CD14-positive monocyte (primary cell): ENCODE data around the gene KRTAP21-1. TPM values are rescaled to one million over a fixed set of nuclear protein-coding genes. Genes with fewer than 3 reads are reported as not detected.

Source experiments
- DNase-seq, 3 donors: peaks; one replicate each; pipeline ENCODE4 v3.0.0-alpha.2; 2011 to 2022
- H2AFZ ChIP-seq: 2 replicates; pipeline ENCODE4 v1.6.0; 2012; ENCODE audit warnings: mild to moderate bottlenecking, low read depth, low read length, inconsistent platforms; ENCODE audit not compliant: insufficient read depth, poor library complexity, severe bottlenecking
- H3K27ac ChIP-seq, 2 donors: 1 replicate in 1 of 2; 2 replicates in 1 of 2; pipeline ENCODE4 v1.5.1; 2012 to 2013; ENCODE audit warnings: low read length in 2 of 2, control low read depth in 1 of 2, inconsistent platforms in 1 of 2, low read depth in 1 of 2, mild to moderate bottlenecking in 1 of 2
- H3K27me3 ChIP-seq, 2 donors: one replicate each; pipeline versions ENCODE4 v1.6.0 to v1.6.1; 2011 to 2013; ENCODE audit warnings: low read length in 2 of 2; ENCODE audit not compliant: control insufficient read depth in 2 of 2, insufficient read depth in 2 of 2
- H3K36me3 ChIP-seq, 2 donors: replicated peaks in 1 of 2; 1 replicate in 1 of 2; 2 replicates in 1 of 2; pipeline versions ENCODE4 v1.5.1 to v1.6.1; 2012 to 2013; ENCODE audit warnings: low read length in 2 of 2, control low read depth in 1 of 2, inconsistent platforms in 1 of 2, mild to moderate bottlenecking in 1 of 2; ENCODE audit not compliant: insufficient read depth in 2 of 2, control insufficient read depth in 1 of 2
- H3K4me1 ChIP-seq, 2 donors: 1 replicate in 1 of 2; 2 replicates in 1 of 2; pipeline versions ENCODE4 v1.5.1 to v1.6.1; 2012 to 2013; ENCODE audit warnings: low read length in 2 of 2, control low read depth in 1 of 2, inconsistent platforms in 1 of 2, mild to moderate bottlenecking in 1 of 2, moderate library complexity in 1 of 2; ENCODE audit not compliant: insufficient read depth in 2 of 2, control insufficient read depth in 1 of 2
- H3K4me2 ChIP-seq: replicated peaks from 2 replicates; pipeline ENCODE3; 2012; ENCODE audit warnings: low read length, moderate library complexity, mild to moderate bottlenecking; ENCODE audit not compliant: poor library complexity, severe bottlenecking; ENCODE audit errors: extremely low read depth
- H3K4me3 ChIP-seq, 3 experiments: fragments of 200-600 bp in 1 of 3; sonication (generic) in 1 of 3; replicated peaks in 1 of 3; 1 replicate in 2 of 3; 2 replicates in 1 of 3; pipeline ENCODE4 v1.5.1; 2011 to 2013; ENCODE audit warnings: low read length in 3 of 3, mild to moderate bottlenecking in 3 of 3, control low read depth in 2 of 3, low read depth in 2 of 3, inconsistent platforms in 1 of 3, moderate library complexity in 1 of 3
- H3K79me2 ChIP-seq: 2 replicates; pipeline ENCODE4 v1.6.0; 2012; ENCODE audit warnings: mild to moderate bottlenecking, control low read depth, inconsistent platforms, low read length, moderate library complexity; ENCODE audit not compliant: insufficient read depth
- H3K9ac ChIP-seq: 2 replicates; pipeline ENCODE4 v1.6.0; 2017; ENCODE audit warnings: low read length, mild to moderate bottlenecking; ENCODE audit not compliant: insufficient read depth, poor library complexity, severe bottlenecking
- H3K9me3 ChIP-seq, 2 donors: replicated peaks in 1 of 2; 1 replicate in 1 of 2; 2 replicates in 1 of 2; pipeline versions ENCODE4 v1.5.1 to v1.6.1; 2012 to 2013; ENCODE audit warnings: low read length in 2 of 2, control low read depth in 1 of 2; ENCODE audit not compliant: control insufficient read depth in 1 of 2, insufficient read depth in 1 of 2
- H4K20me1 ChIP-seq: 2 replicates; pipeline ENCODE4 v1.6.0; 2012; ENCODE audit warnings: mild to moderate bottlenecking, low read length, control low read depth, moderate library complexity; ENCODE audit not compliant: insufficient read depth
- H3K27ac Mint-ChIP-seq, 7 donors: one replicate each; pipeline ENCODE4 v1.8.0; 2020; ENCODE audit warnings: mild to moderate bottlenecking in 7 of 7, mixed read lengths in 7 of 7, moderate library complexity in 6 of 7, inconsistent platforms in 2 of 7
- H3K27me3 Mint-ChIP-seq, 3 donors: one replicate each; pipeline ENCODE4 v1.8.0; 2021 to 2022; ENCODE audit warnings: low read depth in 3 of 3, mild to moderate bottlenecking in 3 of 3, mixed read lengths in 3 of 3, moderate library complexity in 3 of 3, inconsistent platforms in 1 of 3
- H3K36me3 Mint-ChIP-seq, 2 donors: one replicate each; pipeline ENCODE4 v1.8.0; 2020; ENCODE audit warnings: mixed read lengths in 2 of 2, inconsistent platforms in 1 of 2, mild to moderate bottlenecking in 1 of 2
- H3K4me1 Mint-ChIP-seq: one replicate; pipeline ENCODE4 v1.8.0; 2020; ENCODE audit warnings: mild to moderate bottlenecking, mixed read lengths
- H3K4me3 Mint-ChIP-seq, 2 donors: one replicate each; pipeline ENCODE4 v1.8.0; 2020; ENCODE audit warnings: mild to moderate bottlenecking in 2 of 2, mixed read lengths in 2 of 2, moderate library complexity in 1 of 2
- H3K9me3 Mint-ChIP-seq, 7 donors: one replicate each; pipeline ENCODE4 v1.8.0; 2020 to 2022; ENCODE audit warnings: mixed read lengths in 7 of 7, mild to moderate bottlenecking in 6 of 7, moderate library complexity in 6 of 7, inconsistent platforms in 2 of 7
- WGBS: methylation state at CpG from one replicate; pipeline ENCODE4 v1.1.5; 2013; ENCODE audit warnings: missing lambda C conversion rate; ENCODE audit not compliant: insufficient coverage; 5-methylcytosine and 5-hydroxymethylcytosine counted together
- intact Hi-C, 2 donors: fragments of 100-400 bp; cut with micrococcal nuclease; formaldehyde crosslinking; loops; one replicate each; pipeline versions ENCODE4 v1.15.0 to v1.15.1; 2023
- polyA plus RNA-seq, 3 donors: library from polyadenylated mRNA; depleted of rRNA in 1 of 3; unstranded in 2 of 3; stranded (reverse) in 1 of 3; fragments of 300-500 nt in 2 of 3; fragments of >200 nt in 1 of 3; fragmentation: Illumina TruSeq in 2 of 3; gene quantifications; 1 replicate in 2 of 3; 2 replicates in 1 of 3; pipeline ENCODE4 v1.2.3, GENCODE V29; 2012 to 2021
- TF ChIP-seq, protein P1 (sequence below): fragments of 200-600 bp; IDR thresholded peaks from one replicate; pipeline ENCODE4 v1.8.0; 2022; ENCODE audit warnings: antibody characterized with exemption, mild to moderate bottlenecking

KRTAP21-1 gene
- polyA plus RNA-seq, 3 donors, result not detected

DNA sequence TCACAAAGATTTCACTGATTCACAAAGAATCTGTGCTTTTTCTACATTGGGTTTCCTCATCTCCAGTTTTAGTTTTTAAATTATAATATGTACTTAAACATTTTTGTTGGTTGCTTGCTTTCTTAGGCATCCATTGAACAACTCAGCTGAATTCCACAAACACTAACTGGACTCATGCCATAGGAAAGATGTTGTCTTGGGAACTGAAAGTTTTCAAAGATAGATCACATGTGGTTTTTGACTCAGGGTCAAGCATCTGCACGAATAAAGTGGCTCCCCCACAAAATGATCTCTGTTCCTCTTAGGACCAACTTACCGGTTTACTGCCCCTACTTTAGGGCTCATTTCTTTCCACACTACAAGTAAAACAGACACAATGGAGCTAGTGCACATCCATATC, 3.1 kb upstream of the KRTAP21-1 start:
- Mint-ChIP-seq H3K4me3 (no peak overlapping the region), H3K27me3 (no peaks in the 10 kb centered on the region), H3K9me3 (peaks cover 2 to 14% (median 7%) of the 10 kb centered on the region in 7 donors), H3K36me3 (no peaks in the 10 kb centered on the region), H3K4me1 (no peaks in the 10 kb centered on the region), H3K27ac (no peak overlapping the region)
- H3K9me3 ChIP-seq, result peaks cover 6 to 9% of the 10 kb centered on the region in 2 donors
- no peak overlapping the region for H3K9ac ChIP-seq
- H3K79me2 ChIP-seq, result no peaks in the 10 kb centered on the region
- no peak overlapping the region for H3K4me3 ChIP-seq
- no peak overlapping the region for H2AFZ ChIP-seq
- no peak for DNase-seq
- H3K27me3 ChIP-seq, result no peaks in the 10 kb centered on the region
- no peak overlapping the region for H3K27ac ChIP-seq
- no peaks in the 10 kb centered on the region for H4K20me1 ChIP-seq
- H3K4me2 ChIP-seq, result no peak overlapping the region
- TF ChIP-seq, protein P1, sequence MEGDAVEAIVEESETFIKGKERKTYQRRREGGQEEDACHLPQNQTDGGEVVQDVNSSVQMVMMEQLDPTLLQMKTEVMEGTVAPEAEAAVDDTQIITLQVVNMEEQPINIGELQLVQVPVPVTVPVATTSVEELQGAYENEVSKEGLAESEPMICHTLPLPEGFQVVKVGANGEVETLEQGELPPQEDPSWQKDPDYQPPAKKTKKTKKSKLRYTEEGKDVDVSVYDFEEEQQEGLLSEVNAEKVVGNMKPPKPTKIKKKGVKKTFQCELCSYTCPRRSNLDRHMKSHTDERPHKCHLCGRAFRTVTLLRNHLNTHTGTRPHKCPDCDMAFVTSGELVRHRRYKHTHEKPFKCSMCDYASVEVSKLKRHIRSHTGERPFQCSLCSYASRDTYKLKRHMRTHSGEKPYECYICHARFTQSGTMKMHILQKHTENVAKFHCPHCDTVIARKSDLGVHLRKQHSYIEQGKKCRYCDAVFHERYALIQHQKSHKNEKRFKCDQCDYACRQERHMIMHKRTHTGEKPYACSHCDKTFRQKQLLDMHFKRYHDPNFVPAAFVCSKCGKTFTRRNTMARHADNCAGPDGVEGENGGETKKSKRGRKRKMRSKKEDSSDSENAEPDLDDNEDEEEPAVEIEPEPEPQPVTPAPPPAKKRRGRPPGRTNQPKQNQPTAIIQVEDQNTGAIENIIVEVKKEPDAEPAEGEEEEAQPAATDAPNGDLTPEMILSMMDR, result no peak
- H3K36me3 ChIP-seq, result no peaks in the 10 kb centered on the region
- intact Hi-C loops, result no loop called here
- no peaks in the 10 kb centered on the region for H3K4me1 ChIP-seq
- 86% methylated on average over 1 of the region's 2 CpGs for WGBS

DNA sequence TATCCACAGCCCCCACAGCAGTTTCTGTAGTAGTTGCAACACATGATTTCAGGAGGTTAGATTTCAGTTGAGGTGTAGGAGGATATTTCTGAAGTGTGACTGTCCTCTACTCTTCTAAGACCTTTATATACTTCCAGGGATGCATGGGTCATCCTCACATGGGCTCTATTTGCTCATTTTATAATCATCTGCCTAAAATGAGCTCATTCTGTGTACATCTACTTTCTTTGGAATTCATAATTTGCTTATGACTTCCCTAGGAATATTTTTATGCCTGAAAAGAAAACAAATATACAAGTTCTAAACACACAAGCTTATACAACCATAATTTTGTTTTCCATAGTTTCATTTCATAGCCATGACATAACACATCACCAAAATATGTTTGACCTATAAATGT, 8.1 kb downstream of the KRTAP21-1 start, which contains the start of gene KRTAP21-2:
Gene KRTAP21-2, minus strand, starts transcription at position 101 of the 400 bp plus-strand sequence. Its CDS starts 57 bp downstream, at position 44.
- H3K4me1 Mint-ChIP-seq, result no peaks in the 10 kb centered on the region
- no peak within 1 kb of the TSS for H3K4me3 Mint-ChIP-seq
- TF ChIP-seq, protein P1, result no peak

More for the DNA sequence above, 8.1 kb downstream of the KRTAP21-1 start, which contains the start of gene KRTAP21-2:
- Histone ChIP-seq H3K9me3 (peaks cover 3 to 6% of the 10 kb centered on the region in 2 donors), H3K27ac (no peak within 1 kb of the TSS), H2AFZ (no peak within 1 kb of the TSS), H3K9ac (no peak within 1 kb of the TSS), H4K20me1 (no peaks in the 10 kb centered on the region), H3K4me2 (no peak within 1 kb of the TSS), H3K79me2 (no peaks in the 10 kb centered on the region), H3K27me3 (no peaks in the 10 kb centered on the region), H3K4me1 (no peaks in the 10 kb centered on the region), H3K36me3 (no peaks in the 10 kb centered on the region), H3K4me3 (no peak within 1 kb of the TSS)
- Mint-ChIP-seq H3K27me3 (no peaks in the 10 kb centered on the region), H3K9me3 (peaks cover 0 to 4% (median 0%) of the 10 kb centered on the region in 7 donors), H3K27ac (no peak within 1 kb of the TSS), H3K36me3 (no peaks in the 10 kb centered on the region)
- intact Hi-C loops, result no loop called here
- DNase-seq, result no peak
